WERI-Rb-1 (cell line): ENCODE results near the gene C11orf97.
"Not testable (repeated sequence)": the region's sequence is repeated elsewhere in the genome, so short reads cannot be mapped to it uniquely, and the experiment has no call there.

ENCODE experiments used
- DNase-seq: peaks from one replicate; pipeline ENCODE4 v3.0.0-alpha.2; 2020
- H3K27ac ChIP-seq: fragments of 250-450 bp; sonication (Bioruptor Pico); 2 replicates; pipeline ENCODE4 v1.5.1; 2020; ENCODE audit warnings: mild to moderate bottlenecking, moderate library complexity
- H3K27me3 ChIP-seq: fragments of 250-450 bp; sonication (Bioruptor Pico); 2 replicates; pipeline ENCODE4 v1.5.1; 2021; ENCODE audit warnings: mild to moderate bottlenecking, low read depth, moderate library complexity; ENCODE audit not compliant: insufficient read depth, severe bottlenecking
- H3K36me3 ChIP-seq: fragments of 250-450 bp; sonication (Bioruptor Pico); 2 replicates; pipeline ENCODE4 v1.5.1; 2020; ENCODE audit warnings: mild to moderate bottlenecking, moderate library complexity
- H3K4me3 ChIP-seq: 2 replicates; pipeline ENCODE4 v1.5.1; 2011; ENCODE audit warnings: low read depth, mild to moderate bottlenecking, control low read depth, low read length
- H3K9me3 ChIP-seq: fragments of 250-450 bp; sonication (Bioruptor Pico); 2 replicates; pipeline ENCODE4 v1.5.1; 2021; ENCODE audit warnings: mild to moderate bottlenecking, moderate library complexity; ENCODE audit not compliant: severe bottlenecking
- CTCF ChIP-seq: IDR thresholded peaks from 2 replicates; pipeline ENCODE4 v1.5.1; 2011; ENCODE audit warnings: low read depth, mild to moderate bottlenecking, control low read depth, inconsistent platforms, low read length

Gene C11orf97

GRCh38 chr11:94563176-94563847 lies 51.1 kb downstream of the C11orf97 start:
- no peak for DNase-seq
- no peaks in the 10 kb centered on the region for H3K27me3 ChIP-seq
- H3K27ac ChIP-seq: no peak overlapping the region
- no peaks in the 10 kb centered on the region for H3K9me3 ChIP-seq
- H3K4me3 ChIP-seq: no peak overlapping the region
- no peak for TF ChIP-seq CTCF
- H3K36me3 ChIP-seq: no peaks in the 10 kb centered on the region

GRCh38 chr11:94563848-94564467 lies 51.7 kb downstream of the C11orf97 start:
- H3K36me3 ChIP-seq: no peaks in the 10 kb centered on the region
- no peak for TF ChIP-seq CTCF

GRCh38 chr11:94567181-94567670 lies 55.0 kb downstream of the C11orf97 start, which contains the start of gene PIWIL4:
PIWIL4 (plus strand) TSS chr11:94567368; CDS start chr11:94567519, 151 bp downstream.
- TF ChIP-seq CTCF: no peak
- no peak within 1 kb of the TSS for H3K27ac ChIP-seq

More at GRCh38 chr11:94563848-94564467, 51.7 kb downstream of the C11orf97 start:
- Histone ChIP-seq H3K27me3 (no peaks in the 10 kb centered on the region), H3K27ac (no peak overlapping the region), H3K9me3 (no peaks in the 10 kb centered on the region), H3K4me3 (no peak overlapping the region)
- no peak for DNase-seq

DNA sequence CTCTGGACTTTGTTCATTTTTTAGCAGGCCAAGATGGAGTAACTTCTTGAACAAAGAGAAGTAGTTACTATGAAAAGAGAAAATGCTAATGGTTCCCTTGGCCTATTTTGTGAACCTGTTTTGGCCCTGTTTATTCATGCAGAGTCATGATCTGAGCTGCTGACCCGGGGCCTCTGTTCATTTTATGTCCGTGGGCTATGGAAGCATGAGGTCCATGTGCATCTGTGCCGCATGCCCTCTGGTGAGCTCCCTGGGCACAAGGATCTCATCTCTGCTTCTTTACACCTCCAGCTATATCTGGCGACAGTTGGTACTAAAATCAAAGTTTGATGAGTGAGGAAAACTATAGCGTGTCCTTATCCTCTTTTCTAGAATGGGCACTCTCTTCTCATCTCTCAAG lies 55.9 kb downstream of the C11orf97 start:
- Histone ChIP-seq H3K27ac (no peak overlapping the region), H3K36me3 (no peaks in the 10 kb centered on the region), H3K4me3 (no peak overlapping the region), H3K9me3 (no peaks in the 10 kb centered on the region), H3K27me3 (no peaks in the 10 kb centered on the region)
- no peak for TF ChIP-seq CTCF
- DNase-seq: no peak

More at GRCh38 chr11:94567181-94567670, 55.0 kb downstream of the C11orf97 start, which contains the start of gene PIWIL4:
- Histone ChIP-seq H3K4me3 (no peak within 1 kb of the TSS), H3K36me3 (no peaks in the 10 kb centered on the region), H3K9me3 (no peaks in the 10 kb centered on the region), H3K27me3 (no peaks in the 10 kb centered on the region)
- DNase-seq: no peak

DNA sequence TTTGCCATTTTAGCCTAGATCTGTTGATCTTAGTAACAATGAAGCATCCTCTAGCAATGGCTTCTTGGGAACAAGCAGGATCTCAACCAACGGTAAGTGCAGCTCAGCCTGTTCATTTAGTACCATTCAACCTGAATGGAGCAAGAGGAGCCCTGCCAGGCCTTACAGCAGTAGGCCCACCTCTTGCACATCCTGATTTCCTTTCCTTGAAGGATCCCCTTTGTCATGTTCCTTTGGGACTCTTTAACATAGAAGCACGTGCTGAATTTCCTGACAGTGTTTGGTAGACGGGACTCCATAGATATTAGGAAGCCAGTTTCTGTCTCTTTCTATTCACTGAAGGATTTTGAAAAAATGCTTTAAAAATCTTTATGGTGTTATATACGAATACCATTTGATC lies 56.5 kb downstream of the C11orf97 start:
- H3K36me3 ChIP-seq: no peaks in the 10 kb centered on the region
- H3K27ac ChIP-seq: no peak overlapping the region
- no peak for DNase-seq
- TF ChIP-seq CTCF: no peak
- no peaks in the 10 kb centered on the region for H3K9me3 ChIP-seq
- no peak overlapping the region for H3K4me3 ChIP-seq
- no peaks in the 10 kb centered on the region for H3K27me3 ChIP-seq

DNA sequence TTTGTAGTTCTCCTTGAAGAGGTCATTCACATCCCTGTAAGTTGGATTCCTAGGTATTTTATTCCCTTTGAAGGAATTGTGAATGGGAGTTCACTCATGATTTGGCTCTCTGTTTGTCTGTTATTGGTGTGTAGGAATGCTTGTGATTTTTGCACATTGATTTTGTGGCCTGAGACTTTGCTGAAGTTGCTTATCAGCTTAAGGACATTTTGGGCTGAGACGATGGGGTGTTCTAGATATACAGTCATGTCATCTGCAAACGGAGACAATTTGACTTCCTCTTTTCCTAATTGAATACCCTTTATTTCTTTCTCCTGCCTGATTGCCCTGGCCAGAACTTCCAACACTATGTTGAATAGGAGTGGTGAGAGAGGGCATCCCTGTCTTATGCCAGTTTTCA lies 60.7 kb downstream of the C11orf97 start:
- not testable (repeated sequence) for H3K27ac ChIP-seq, H3K4me3 ChIP-seq, H3K9me3 ChIP-seq, H3K36me3 ChIP-seq, H3K27me3 ChIP-seq, DNase-seq
